SU-DHL-6 (cell line): ENCODE results near the gene SBK1.

Source experiments
- H2AFZ ChIP-seq: fragments of 200-600 bp; sonication (generic); 2 replicates; pipeline ENCODE4 v1.6.1; 2014; ENCODE audit warnings: low read depth, mild to moderate bottlenecking, moderate library complexity, mixed read lengths, antibody characterized with exemption, low read length; ENCODE audit not compliant: severe bottlenecking
- H3F3A ChIP-seq: fragments of 200-600 bp; shearing (Covaris generic); 2 replicates; pipeline ENCODE4 v1.6.0; 2016; ENCODE audit warnings: antibody characterized with exemption, mild to moderate bottlenecking; ENCODE audit not compliant: insufficient read depth
- H3K27ac ChIP-seq: fragments of 200-600 bp; sonication (generic); 2 replicates; pipeline ENCODE4 v1.5.1; 2016; ENCODE audit warnings: low read depth, mild to moderate bottlenecking, low read length, moderate library complexity, mixed read lengths
- H3K27me3 ChIP-seq: fragments of 200-600 bp; sonication (generic), shearing (Covaris generic); 2 replicates; pipeline ENCODE4 v1.6.0; 2014; ENCODE audit warnings: mild to moderate bottlenecking, low read length
- H3K36me3 ChIP-seq: fragments of 200-600 bp; sonication (generic); 2 replicates; pipeline ENCODE4 v1.6.1; 2014; ENCODE audit warnings: mild to moderate bottlenecking, low read length, mixed read lengths
- H3K4me2 ChIP-seq: fragments of 300-600, 200-600 bp; shearing (Covaris generic), sonication (generic); 2 replicates; pipeline ENCODE4 v1.6.0; 2014; ENCODE audit warnings: low read length, low read depth, mild to moderate bottlenecking; ENCODE audit not compliant: poor library complexity, severe bottlenecking
- H3K4me3 ChIP-seq: fragments of 200-600 bp; sonication (generic); 2 replicates; pipeline ENCODE4 v1.5.1; 2014; ENCODE audit warnings: antibody characterized with exemption, low read length, mild to moderate bottlenecking, mixed read lengths; ENCODE audit not compliant: insufficient read depth, poor library complexity, severe bottlenecking
- H3K79me2 ChIP-seq: fragments of 200-600 bp; sonication (generic); 2 replicates; pipeline ENCODE4 v1.6.1; 2014; ENCODE audit warnings: mild to moderate bottlenecking, low read length, moderate library complexity; ENCODE audit not compliant: insufficient read depth
- H3K9ac ChIP-seq: fragments of 200-600 bp; sonication (generic); 2 replicates; pipeline ENCODE4 v1.7.0; 2014; ENCODE audit warnings: mild to moderate bottlenecking, low read length
- H3K9me2 ChIP-seq: fragments of 200-600 bp; sonication (generic); replicated peaks from 2 replicates; pipeline ENCODE4 v1.6.1; 2014; ENCODE audit warnings: low read length; ENCODE audit not compliant: insufficient read depth
- H3K9me3 ChIP-seq: fragments of 200-600 bp; sonication (generic); 2 replicates; pipeline ENCODE4 v1.6.1; 2014; ENCODE audit warnings: low read length, mixed read lengths; ENCODE audit not compliant: insufficient read depth
- H4K20me1 ChIP-seq: fragments of 200-600 bp; sonication (generic); 2 replicates; pipeline ENCODE4 v1.6.1; 2014; ENCODE audit warnings: low read depth, mild to moderate bottlenecking, antibody characterized with exemption, low read length, moderate library complexity, mixed read lengths
- CTCF ChIP-seq: fragments of 200-600 bp; sonication (generic); IDR thresholded peaks from one replicate; pipeline ENCODE4 v1.5.1; 2017; ENCODE audit warnings: antibody characterized with exemption, mild to moderate bottlenecking, low read length, moderate library complexity; ENCODE audit not compliant: insufficient read depth, poor library complexity, severe bottlenecking
- EZH2phosphoT487 ChIP-seq: fragments of 200-600 bp; sonication (generic), shearing (Covaris generic); conservative IDR thresholded peaks from 2 replicates; pipeline ENCODE4 v1.6.1; 2018; ENCODE audit warnings: mild to moderate bottlenecking, antibody characterized with exemption, low read length, moderate library complexity, mixed read lengths

SBK1 gene

GRCh38 chr16:28259091-28259780 is 33.1 kb upstream of the SBK1 start:
- no peak overlapping the region for H3K4me2 ChIP-seq
- no peaks in the 10 kb centered on the region for H3K36me3 ChIP-seq
- TF ChIP-seq EZH2phosphoT487 (no peak), CTCF (no peak)
- H3K27me3 ChIP-seq, result no peaks in the 10 kb centered on the region
- H3K4me3 ChIP-seq, result no peak overlapping the region
- no peaks in the 10 kb centered on the region for H3F3A ChIP-seq
- no peaks in the 10 kb centered on the region for H4K20me1 ChIP-seq
- H3K9me3 ChIP-seq, result no peaks in the 10 kb centered on the region
- H3K79me2 ChIP-seq, result no peaks in the 10 kb centered on the region
- no peaks in the 10 kb centered on the region for H3K9me2 ChIP-seq
- H3K27ac ChIP-seq, result no peak overlapping the region
- H2AFZ ChIP-seq, result no peak overlapping the region
- H3K9ac ChIP-seq, result no peak overlapping the region

DNA sequence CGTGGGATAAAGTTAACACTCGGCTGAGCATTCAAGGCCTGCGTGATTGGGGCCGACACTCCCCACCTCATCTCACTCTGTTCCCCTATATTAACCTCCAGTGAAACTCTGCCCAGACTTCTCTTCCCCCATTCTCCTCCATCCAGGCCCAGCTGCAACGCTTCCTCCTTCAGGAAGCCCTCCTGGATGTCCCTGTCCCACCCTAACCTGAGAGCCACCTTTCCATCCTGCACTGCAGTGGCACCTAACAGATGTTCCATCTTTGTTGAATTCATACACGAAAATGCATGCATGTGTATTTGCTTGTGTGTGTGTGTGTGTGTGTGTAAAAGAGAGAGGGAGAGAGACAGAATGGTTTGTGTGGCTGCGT is 32.6 kb upstream of the SBK1 start:
- no peak overlapping the region for H3K27ac ChIP-seq
- no peak overlapping the region for H3K4me2 ChIP-seq
- no peaks in the 10 kb centered on the region for H3K36me3 ChIP-seq
- H3K4me3 ChIP-seq, result no peak overlapping the region
- H3K9me2 ChIP-seq, result no peaks in the 10 kb centered on the region
- TF ChIP-seq EZH2phosphoT487, result no peak
- TF ChIP-seq CTCF, result no peak
- no peaks in the 10 kb centered on the region for H3F3A ChIP-seq
- no peak overlapping the region for H2AFZ ChIP-seq
- H3K79me2 ChIP-seq, result no peaks in the 10 kb centered on the region
- H4K20me1 ChIP-seq, result no peaks in the 10 kb centered on the region
- no peaks in the 10 kb centered on the region for H3K27me3 ChIP-seq
- H3K9me3 ChIP-seq, result no peaks in the 10 kb centered on the region
- no peak overlapping the region for H3K9ac ChIP-seq

DNA sequence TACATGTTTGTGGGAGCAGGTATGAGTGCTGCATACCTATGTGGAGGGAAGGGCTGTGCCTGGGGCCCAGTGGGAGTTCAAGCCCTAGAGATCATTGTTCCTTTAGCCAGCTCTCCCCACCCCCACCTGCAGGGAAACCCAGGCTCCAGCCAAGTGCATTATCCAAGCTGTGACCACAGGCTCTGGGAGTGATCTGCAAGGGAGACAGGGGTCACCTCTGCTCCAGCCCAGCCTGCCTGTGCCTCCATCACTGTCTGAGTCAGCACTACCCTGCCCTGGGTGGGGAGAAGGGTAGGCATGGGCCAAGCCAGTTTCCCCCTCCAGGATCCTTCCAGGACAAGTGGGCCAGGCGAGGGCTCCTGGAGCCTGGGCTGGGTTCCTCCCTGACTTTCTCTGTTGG is 32.1 kb upstream of the SBK1 start:
- Histone ChIP-seq H3K27ac (no peak overlapping the region), H3K27me3 (no peaks in the 10 kb centered on the region), H2AFZ (no peak overlapping the region), H3K36me3 (no peaks in the 10 kb centered on the region), H3K4me3 (no peak overlapping the region), H3K9me2 (no peaks in the 10 kb centered on the region), H3K9ac (no peak overlapping the region), H3K4me2 (no peak overlapping the region), H3K79me2 (no peaks in the 10 kb centered on the region), H4K20me1 (no peaks in the 10 kb centered on the region), H3K9me3 (no peaks in the 10 kb centered on the region), H3F3A (no peaks in the 10 kb centered on the region)
- TF ChIP-seq CTCF (no peak), EZH2phosphoT487 (no peak)

GRCh38 chr16:28261942-28262341 is 30.4 kb upstream of the SBK1 start:
- Histone ChIP-seq H3K27me3 (no peaks in the 10 kb centered on the region), H3K27ac (no peak overlapping the region), H3F3A (no peaks in the 10 kb centered on the region), H4K20me1 (no peaks in the 10 kb centered on the region), H3K36me3 (no peaks in the 10 kb centered on the region), H3K9me2 (no peaks in the 10 kb centered on the region), H2AFZ (no peak overlapping the region), H3K79me2 (no peaks in the 10 kb centered on the region), H3K9me3 (no peaks in the 10 kb centered on the region), H3K4me2 (no peak overlapping the region), H3K4me3 (no peak overlapping the region), H3K9ac (no peak overlapping the region)
- TF ChIP-seq EZH2phosphoT487 (no peak), CTCF (no peak)
